ENCODE data around the gene GLOD4.

DNA sequence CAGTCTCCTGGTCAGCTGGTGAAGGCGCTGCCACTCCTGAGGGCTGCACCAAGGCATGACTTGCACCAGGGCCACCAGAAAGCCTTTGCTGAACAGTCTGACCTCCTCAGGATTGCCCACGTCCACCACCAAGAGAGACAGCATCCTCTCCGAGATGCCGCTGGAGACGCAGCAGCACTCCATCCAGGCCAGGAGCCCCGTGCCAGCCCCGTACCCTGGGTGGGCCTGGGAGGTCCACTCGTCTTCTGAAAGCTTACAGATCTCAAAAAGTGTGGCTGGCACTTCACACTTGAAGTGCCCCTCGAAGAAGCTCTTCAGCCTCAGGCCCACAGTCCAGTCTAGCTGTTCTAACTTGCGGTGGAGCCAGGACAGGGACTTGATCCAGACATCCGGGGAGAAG is 36.7 kb downstream of the GLOD4 start:
- TF ChIP-seq POLR2A (IDR thresholded peaks at IDR 0.05) (no peak), POLR2AphosphoS5 (IDR thresholded peaks at IDR 0.05) (no peak)
- TF ChIP-seq, protein P1, sequence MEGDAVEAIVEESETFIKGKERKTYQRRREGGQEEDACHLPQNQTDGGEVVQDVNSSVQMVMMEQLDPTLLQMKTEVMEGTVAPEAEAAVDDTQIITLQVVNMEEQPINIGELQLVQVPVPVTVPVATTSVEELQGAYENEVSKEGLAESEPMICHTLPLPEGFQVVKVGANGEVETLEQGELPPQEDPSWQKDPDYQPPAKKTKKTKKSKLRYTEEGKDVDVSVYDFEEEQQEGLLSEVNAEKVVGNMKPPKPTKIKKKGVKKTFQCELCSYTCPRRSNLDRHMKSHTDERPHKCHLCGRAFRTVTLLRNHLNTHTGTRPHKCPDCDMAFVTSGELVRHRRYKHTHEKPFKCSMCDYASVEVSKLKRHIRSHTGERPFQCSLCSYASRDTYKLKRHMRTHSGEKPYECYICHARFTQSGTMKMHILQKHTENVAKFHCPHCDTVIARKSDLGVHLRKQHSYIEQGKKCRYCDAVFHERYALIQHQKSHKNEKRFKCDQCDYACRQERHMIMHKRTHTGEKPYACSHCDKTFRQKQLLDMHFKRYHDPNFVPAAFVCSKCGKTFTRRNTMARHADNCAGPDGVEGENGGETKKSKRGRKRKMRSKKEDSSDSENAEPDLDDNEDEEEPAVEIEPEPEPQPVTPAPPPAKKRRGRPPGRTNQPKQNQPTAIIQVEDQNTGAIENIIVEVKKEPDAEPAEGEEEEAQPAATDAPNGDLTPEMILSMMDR (IDR thresholded peaks at IDR 0.05) = no peak

Measured in sigmoid colon (tissue), 4 donors.